Pancreas (tissue), 10 donors: ENCODE results near the gene SPINK5. TPM values are rescaled to one million over a fixed set of nuclear protein-coding genes. Genes with fewer than 3 reads are reported as not detected.

Experiments
- ATAC-seq, 4 donors: fragments of 200-7000 bp; cut with Tn5 transposase; one replicate each; pipeline versions ENCODE4 v1.8.0 to v1.9.1; 2020; ENCODE audit warnings: mild to moderate bottlenecking in 4 of 4, moderate library complexity in 4 of 4
- DNase-seq, 6 donors: peaks; one replicate each; pipeline ENCODE4 v3.0.0-alpha.2; 2020
- FAIRE-seq: peaks from 2 replicates; lab custom pipeline; 2012; peaks lifted over from hg19 to GRCh38; lab: Jason Lieb, UNC
- H3K27ac ChIP-seq, 4 donors: fragments of 200-600 bp; sonication (generic); 1 replicate in 3 of 4; 2 replicates in 1 of 4; pipeline versions ENCODE4 v1.5.0 to v1.8.0; 2020
- H3K27me3 ChIP-seq, 4 donors: fragments of 200-600 bp; one replicate each; pipeline ENCODE4 v1.8.0; 2021
- H3K36me3 ChIP-seq, 3 donors: fragments of 200-600 bp; sonication (generic) in 1 of 3; one replicate each; pipeline versions ENCODE4 v1.5.0 to v1.8.0; 2020 to 2021
- H3K4me1 ChIP-seq, 3 donors: fragments of 200-600 bp; one replicate each; pipeline ENCODE4 v1.8.0; 2021
- H3K4me3 ChIP-seq, 4 donors: fragments of 200-600 bp; sonication (generic) in 2 of 4; one replicate each; pipeline versions ENCODE4 v1.5.0 to v1.8.0; 2020 to 2021
- H3K9me3 ChIP-seq, 4 donors: fragments of 200-600 bp; one replicate each; pipeline ENCODE4 v1.8.0; 2021
- WGBS, 2 donors: extraction: QIAGEN DNeasy Blood & Tissue Kit; methylation state at CpG; one replicate each; pipeline ENCODE4 v1.1.7; 2013; 5-methylcytosine and 5-hydroxymethylcytosine counted together
- intact Hi-C, 3 donors: fragments of 100-400 bp; cut with DNase I; formaldehyde crosslinking; loops; one replicate each; pipeline versions ENCODE4 v1.11.1 to v1.14.2; 2022
- polyA plus RNA-seq, 2 donors: library from polyadenylated mRNA; stranded (reverse); fragments of 200-250 nt; gene quantifications; one replicate each; pipeline ENCODE4 v1.2.3, GENCODE V29; 2013
- total RNA-seq, 6 donors: library from RNA; stranded (reverse); fragmentation: NEBNext Ultra II Directional in 4 of 6; extraction: Animal tissue kit (Norgen Biotek cat#: 25700) in 4 of 6; gene quantifications; one replicate each; pipeline versions ENCODE4 v1.2.1 to v1.2.4, GENCODE V29; 2021 to 2023
- TF ChIP-seq, protein P1 (sequence below), 4 donors: fragments of 200-600 bp; sonication (generic) in 3 of 4; IDR thresholded peaks; one replicate each; pipeline versions ENCODE4 v1.5.0 to v1.8.0; 2021; ENCODE audit warnings: antibody characterized with exemption in 4 of 4
- donor health status: healthy with polysubstance abuse.
- donor health status: DM: no; HTN: no; CAD: no; lungs with moderate emphysema.
- donor health status: DM: no; HTN: no; CAD: no.
- donor health status: control.
- donor health status: control.
- donor health status: Bipolar disorder and iron deficiency.
- donor health status: DM: yes; HTN: yes; CAD: no.
- donor health status: DM: no; HTN: no; CAD: no.
- donor health status: DM: no; HTN: no; CAD: no.
- donor health status: DM: yes; HTN: yes; CAD: no.

The SPINK5 gene
- total and polyA plus RNA-seq, 8 donors: 0.17 to 0.31 (median 0.23) TPM; not detected in 2

DNA sequence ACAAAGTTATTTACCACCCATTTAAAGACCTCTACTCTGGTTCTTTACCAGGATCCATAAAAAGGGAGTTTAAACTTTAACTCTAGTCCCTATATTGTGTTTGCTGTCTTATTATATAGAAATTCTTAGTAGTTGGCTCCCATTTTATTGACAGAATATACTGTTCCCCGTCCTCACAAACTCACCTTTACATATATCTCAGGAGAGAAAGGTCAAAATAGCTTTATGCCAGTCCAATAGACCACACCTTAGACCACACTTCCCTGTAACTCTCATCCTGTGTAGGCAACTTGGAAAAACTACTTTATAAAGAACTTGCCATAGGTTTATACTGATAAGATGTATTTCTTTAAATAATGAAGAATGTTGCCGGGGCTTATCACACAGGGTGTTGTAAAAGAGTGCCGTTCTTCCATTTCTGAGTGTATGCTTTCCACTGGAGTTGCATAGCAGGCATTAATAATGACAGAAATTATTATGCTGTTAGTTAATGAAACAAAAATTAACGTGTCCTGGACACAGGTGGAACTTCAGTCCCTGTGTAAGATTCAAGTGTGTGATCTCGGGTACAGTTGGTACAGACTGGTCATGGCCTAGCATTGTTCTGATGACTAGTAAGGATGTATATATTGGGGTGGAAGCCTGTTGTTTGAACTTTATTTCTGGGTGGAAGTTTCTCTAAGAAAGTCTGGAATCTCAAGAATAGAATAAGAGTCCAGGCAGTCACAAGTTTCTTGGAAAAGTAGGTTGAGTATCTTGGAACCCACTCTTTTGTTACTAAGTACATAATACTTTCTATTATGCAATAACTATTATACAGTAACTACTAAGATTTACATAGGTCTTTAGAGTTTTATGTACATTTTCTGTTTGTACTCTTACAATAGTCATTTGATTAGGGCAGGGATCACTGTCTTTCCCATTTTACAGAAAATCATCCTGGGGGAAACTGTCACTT is 71.6 kb downstream of the SPINK5 start:
- Histone ChIP-seq H3K36me3 (no peaks in the 10 kb centered on the region), H3K4me3 (no peak overlapping the region), H3K9me3 (no peaks in the 10 kb centered on the region), H3K4me1 (no peaks in the 10 kb centered on the region), H3K27ac (no peak overlapping the region), H3K27me3 (no peaks in the 10 kb centered on the region)
- intact Hi-C loops: no loop called here
- 86 to 87% methylated on average over 5 of the region's 5 CpGs for WGBS, 2 donors
- TF ChIP-seq, protein P1, sequence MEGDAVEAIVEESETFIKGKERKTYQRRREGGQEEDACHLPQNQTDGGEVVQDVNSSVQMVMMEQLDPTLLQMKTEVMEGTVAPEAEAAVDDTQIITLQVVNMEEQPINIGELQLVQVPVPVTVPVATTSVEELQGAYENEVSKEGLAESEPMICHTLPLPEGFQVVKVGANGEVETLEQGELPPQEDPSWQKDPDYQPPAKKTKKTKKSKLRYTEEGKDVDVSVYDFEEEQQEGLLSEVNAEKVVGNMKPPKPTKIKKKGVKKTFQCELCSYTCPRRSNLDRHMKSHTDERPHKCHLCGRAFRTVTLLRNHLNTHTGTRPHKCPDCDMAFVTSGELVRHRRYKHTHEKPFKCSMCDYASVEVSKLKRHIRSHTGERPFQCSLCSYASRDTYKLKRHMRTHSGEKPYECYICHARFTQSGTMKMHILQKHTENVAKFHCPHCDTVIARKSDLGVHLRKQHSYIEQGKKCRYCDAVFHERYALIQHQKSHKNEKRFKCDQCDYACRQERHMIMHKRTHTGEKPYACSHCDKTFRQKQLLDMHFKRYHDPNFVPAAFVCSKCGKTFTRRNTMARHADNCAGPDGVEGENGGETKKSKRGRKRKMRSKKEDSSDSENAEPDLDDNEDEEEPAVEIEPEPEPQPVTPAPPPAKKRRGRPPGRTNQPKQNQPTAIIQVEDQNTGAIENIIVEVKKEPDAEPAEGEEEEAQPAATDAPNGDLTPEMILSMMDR (IDR thresholded peaks at IDR 0.05): no peak
- DNase-seq (no peak), ATAC-seq (no peak), FAIRE-seq (no peak)

DNA sequence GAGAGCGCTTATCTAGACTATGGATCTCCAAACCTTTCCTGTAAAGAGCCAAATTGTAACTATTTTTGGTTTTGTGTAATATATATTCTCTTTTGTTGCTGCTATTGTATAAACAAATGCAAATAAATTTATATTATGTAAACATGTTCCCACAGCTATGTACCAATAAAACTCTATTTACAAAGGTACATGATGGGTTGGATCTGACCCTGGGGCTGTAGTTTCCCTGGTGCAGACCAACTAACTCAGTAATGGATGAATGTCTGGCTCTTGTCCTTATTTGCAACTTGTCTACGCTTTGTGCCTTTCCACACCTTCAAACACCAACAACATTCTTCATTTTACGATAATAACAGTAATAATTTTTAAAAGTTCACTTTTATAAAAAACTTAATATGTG is 77.1 kb downstream of the SPINK5 start:
- intact Hi-C loops: no loop called here
- ATAC-seq (no peak), FAIRE-seq (no peak), DNase-seq (no peak)
- Histone ChIP-seq H3K27me3 (no peaks in the 10 kb centered on the region), H3K4me3 (no peak overlapping the region), H3K27ac (no peak overlapping the region), H3K9me3 (no peaks in the 10 kb centered on the region), H3K36me3 (no peaks in the 10 kb centered on the region), H3K4me1 (peaks cover 7 to 24% (median 16%) of the 10 kb centered on the region in 3 donors)
- 95 to 97% methylated on average over 3 of the region's 3 CpGs for WGBS, 2 donors
- TF ChIP-seq, protein P1 (IDR thresholded peaks at IDR 0.05): no peak

GRCh38 chr5:148141645-148142044 is 77.9 kb downstream of the SPINK5 start:
- no peak for FAIRE-seq
- TF ChIP-seq, protein P1 (IDR thresholded peaks at IDR 0.05): no peak
- Histone ChIP-seq H3K36me3 (no peaks in the 10 kb centered on the region), H3K4me3 (no peak overlapping the region), H3K27me3 (no peaks in the 10 kb centered on the region), H3K4me1 (peaks cover 7 to 27% (median 18%) of the 10 kb centered on the region in 3 donors), H3K27ac (no peak overlapping the region), H3K9me3 (no peaks in the 10 kb centered on the region)
- DNase-seq: no peak
- intact Hi-C loops: no loop called here
- WGBS, 2 donors: 22 to 24% methylated on average over 2 of the region's 2 CpGs
- peak; percentile 18 to 72 (median 48) for ATAC-seq

DNA sequence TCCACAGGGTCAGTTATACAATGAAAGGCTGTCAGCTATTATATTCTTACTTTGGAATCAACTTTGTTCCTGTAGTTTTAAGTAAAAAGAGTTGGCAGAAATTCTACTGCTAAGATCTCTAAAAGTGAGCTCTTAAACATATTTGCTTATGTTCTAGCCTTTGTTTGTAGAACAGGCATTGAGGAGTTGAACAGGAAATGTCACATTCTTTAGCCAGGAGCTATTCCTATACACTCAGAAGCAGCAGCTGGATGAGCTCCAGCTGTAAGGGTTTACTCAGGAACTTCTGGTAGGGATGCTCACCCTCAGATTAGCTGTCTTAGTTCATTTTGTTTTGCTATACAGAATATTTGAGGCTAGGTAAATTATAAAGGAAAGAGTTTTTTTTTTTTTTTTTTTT is 82.1 kb downstream of the SPINK5 start:
- no peak for FAIRE-seq
- TF ChIP-seq, protein P1 (IDR thresholded peaks at IDR 0.05): no peak
- peaks cover 14 to 32% (median 25%) of the 10 kb centered on the region in 3 donors for H3K4me1 ChIP-seq
- intact Hi-C loops: no loop called here
- no peaks in the 10 kb centered on the region for H3K36me3 ChIP-seq
- peak; percentile 73 to 87 (median 84) for ATAC-seq
- H3K4me3 ChIP-seq: no peak overlapping the region
- H3K27ac ChIP-seq: peak overlapping the region in 1 of 4 donors; percentile 14
- peak in 4 of 6 donors; percentile 30 to 50 (median 42) for DNase-seq
- no peaks in the 10 kb centered on the region for H3K9me3 ChIP-seq
- H3K27me3 ChIP-seq: no peaks in the 10 kb centered on the region

- no peak overlapping the region for H3K27ac ChIP-seq
- no peak overlapping the region for H3K4me3 ChIP-seq
- ATAC-seq (peak; percentile 19 to 46 (median 32)), FAIRE-seq (no peak), DNase-seq (no peak)
- no peaks in the 10 kb centered on the region for H3K27me3 ChIP-seq
- intact Hi-C loops: no loop called here
- H3K9me3 ChIP-seq: no peaks in the 10 kb centered on the region
- WGBS, 2 donors: 31 to 36% methylated on average over 1 of the region's 1 CpG
- peaks cover 14 to 32% (median 22%) of the 10 kb centered on the region in 3 donors for H3K4me1 ChIP-seq
- H3K36me3 ChIP-seq: no peaks in the 10 kb centered on the region
- TF ChIP-seq, protein P1 (IDR thresholded peaks at IDR 0.05): no peak
These were observed 82.7 kb downstream of the SPINK5 start for GRCh38 chr5:148146487-148146886.
